Common myeloid progenitor, CD34-positive (primary cell): ENCODE data around the gene ITGA11.

Source experiments
- CTCF ChIA-PET: fragments of 350-600 bp; sonication (Branson Sonifier 250); formaldehyde crosslinking; loops from one replicate; lab custom pipeline; 2021; ENCODE audit warnings: antibody characterized with exemption; lab: Charles Lee
- POLR2A ChIA-PET: fragments of 350-600 bp; sonication (Branson Sonifier 250); formaldehyde crosslinking; loops from one replicate; lab custom pipeline; 2021; ENCODE audit warnings: antibody characterized with exemption; lab: Charles Lee
- DNase-seq, 3 donors: peaks; one replicate each; pipeline versions ENCODE4 v3.0.0 to v3.0.0-alpha.2; 2013
- H3K27ac ChIP-seq, 2 experiments: 1 replicate in 1 of 2; 2 replicates in 1 of 2; pipeline ENCODE4 v1.7.0; 2013; ENCODE audit warnings: inconsistent platforms in 2 of 2, low read length in 2 of 2, mild to moderate bottlenecking in 2 of 2, low read depth in 1 of 2, moderate library complexity in 1 of 2; ENCODE audit not compliant: severe bottlenecking in 2 of 2, insufficient read depth in 1 of 2, poor library complexity in 1 of 2
- H3K27me3 ChIP-seq, 5 experiments: replicated peaks in 2 of 5; 1 replicate in 3 of 5; 2 replicates in 2 of 5; pipeline versions ENCODE4 v1.6.1 to v1.7.0; 2013; ENCODE audit warnings: low read length in 4 of 5, mild to moderate bottlenecking in 2 of 5, moderate library complexity in 2 of 5, inconsistent platforms in 1 of 5; ENCODE audit not compliant: insufficient read depth in 5 of 5, control insufficient read depth in 4 of 5
- H3K36me3 ChIP-seq, 4 experiments: 1 replicate in 2 of 4; 2 replicates in 2 of 4; pipeline versions ENCODE4 v1.6.1 to v1.7.0; 2013; ENCODE audit warnings: low read length in 3 of 4, control low read depth in 1 of 4, mild to moderate bottlenecking in 1 of 4; ENCODE audit not compliant: control insufficient read depth in 4 of 4, insufficient read depth in 4 of 4
- H3K4me1 ChIP-seq, 4 experiments: 1 replicate in 3 of 4; 2 replicates in 1 of 4; pipeline versions ENCODE4 v1.6.1 to v1.7.1; 2013; ENCODE audit warnings: low read length in 3 of 4, mild to moderate bottlenecking in 3 of 4, control low read depth in 1 of 4, inconsistent platforms in 1 of 4, moderate library complexity in 1 of 4; ENCODE audit not compliant: control insufficient read depth in 4 of 4, insufficient read depth in 4 of 4; ENCODE audit errors: control extremely low read depth in 1 of 4
- H3K4me3 ChIP-seq, 7 experiments: 1 replicate in 4 of 7; 2 replicates in 3 of 7; pipeline versions ENCODE4 v1.5.1 to v1.7.0; 2013; ENCODE audit warnings: mild to moderate bottlenecking in 7 of 7, low read length in 6 of 7, moderate library complexity in 6 of 7, inconsistent platforms in 2 of 7, low read depth in 2 of 7, control low read depth in 1 of 7; ENCODE audit not compliant: insufficient read depth in 4 of 7, control insufficient read depth in 1 of 7; ENCODE audit errors: extremely low read depth in 1 of 7
- H3K9me3 ChIP-seq, 5 experiments: 1 replicate in 4 of 5; 2 replicates in 1 of 5; pipeline versions ENCODE4 v1.6.1 to v1.7.1; 2013; ENCODE audit warnings: low read length in 4 of 5, mild to moderate bottlenecking in 2 of 5, inconsistent platforms in 1 of 5, low read depth in 1 of 5, moderate library complexity in 1 of 5; ENCODE audit not compliant: control insufficient read depth in 4 of 5, insufficient read depth in 2 of 5; ENCODE audit errors: control extremely low read depth in 1 of 5
- WGBS: methylation state at CpG from one replicate; pipeline ENCODE4 v1.1.5; 2013; ENCODE audit not compliant: insufficient coverage; 5-methylcytosine and 5-hydroxymethylcytosine counted together

Gene ITGA11

GRCh38 chr15:68365140-68365745, 66.7 kb downstream of the ITGA11 start:
- H3K9me3 ChIP-seq, result no peaks in the 10 kb centered on the region
- CTCF ChIA-PET, result interaction anchor here (0.8 to 1.7 kb wide), 9 partner anchors 9 to 121 kb away, joined by 3 to 9 read pairs (median 3); no protein-coding TSS in a partner anchor
- peak overlapping the region in 1 of 7 experiments; percentile 37 for H3K4me3 ChIP-seq
- WGBS, result 29% methylated on average over 6 of the region's 7 CpGs
- H3K27ac ChIP-seq, result no peak overlapping the region
- POLR2A ChIA-PET, result interaction anchor here (0.6 to 1.3 kb wide), 3 partner anchors 13 to 98 kb away, joined by 3 to 4 read pairs (median 3); no protein-coding TSS in a partner anchor
- no peaks in the 10 kb centered on the region for H3K36me3 ChIP-seq
- no peaks in the 10 kb centered on the region for H3K27me3 ChIP-seq
- H3K4me1 ChIP-seq, result peaks cover 0 to 40% (median 30%) of the 10 kb centered on the region in 4 experiments
- DNase-seq, result peak; percentile 28 to 42 (median 40)

- Histone ChIP-seq H3K9me3 (no peaks in the 10 kb centered on the region), H3K4me3 (no peak overlapping the region), H3K4me1 (peaks cover 0 to 41% (median 30%) of the 10 kb centered on the region in 4 experiments), H3K36me3 (no peaks in the 10 kb centered on the region), H3K27me3 (no peaks in the 10 kb centered on the region), H3K27ac (no peak overlapping the region)
- POLR2A ChIA-PET, result no interaction called here
- 93% methylated on average over 11 of the region's 11 CpGs for WGBS
- DNase-seq, result no peak
- CTCF ChIA-PET, result interaction anchor here (0.7 to 1.7 kb wide), 8 partner anchors 10 to 121 kb away, joined by 3 to 9 read pairs (median 3); no protein-coding TSS in a partner anchor
Measured at GRCh38 chr15:68364660-68365035, 67.3 kb downstream of the ITGA11 start.

- CTCF ChIA-PET, result interaction anchor here (0.7 to 1.4 kb wide), 5 partner anchors 18 to 41 kb away, joined by 3 read pairs; no protein-coding TSS in a partner anchor
Measured at GRCh38 chr15:68364028-68364659, 67.8 kb downstream of the ITGA11 start.

DNA sequence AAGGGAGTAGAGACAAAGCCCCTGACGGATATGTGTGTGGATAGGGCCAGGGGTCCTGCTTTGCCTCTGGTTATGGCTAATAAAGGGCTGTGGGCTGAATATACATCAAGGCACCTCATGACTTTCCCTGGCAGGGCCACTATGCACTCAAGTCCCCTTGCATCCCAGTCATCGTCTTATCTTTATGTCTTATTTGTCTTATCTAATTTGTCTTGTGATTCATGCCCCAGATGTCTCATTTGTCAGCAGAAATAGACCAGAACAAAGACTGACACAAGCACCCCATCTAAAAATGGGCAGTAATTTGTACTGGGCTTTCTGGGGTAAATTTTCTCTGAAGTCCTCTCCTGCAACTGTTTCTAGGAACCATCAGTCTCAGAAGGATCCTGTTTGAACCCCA, 68.6 kb downstream of the ITGA11 start:
- Histone ChIP-seq H3K27me3 (no peaks in the 10 kb centered on the region), H3K4me1 (peaks cover 0 to 41% (median 30%) of the 10 kb centered on the region in 4 experiments), H3K36me3 (no peaks in the 10 kb centered on the region), H3K27ac (no peak overlapping the region), H3K4me3 (no peak overlapping the region), H3K9me3 (no peaks in the 10 kb centered on the region)
- no peak for DNase-seq
- CTCF ChIA-PET, result no interaction called here
- 100% methylated on average over 1 of the region's 2 CpGs for WGBS
- POLR2A ChIA-PET, result no interaction called here

More at GRCh38 chr15:68364028-68364659, 67.8 kb downstream of the ITGA11 start:
- Histone ChIP-seq H3K36me3 (no peaks in the 10 kb centered on the region), H3K4me1 (peaks cover 0 to 41% (median 30%) of the 10 kb centered on the region in 4 experiments), H3K27ac (no peak overlapping the region), H3K9me3 (no peaks in the 10 kb centered on the region), H3K4me3 (no peak overlapping the region), H3K27me3 (no peaks in the 10 kb centered on the region)
- POLR2A ChIA-PET, result no interaction called here
- 100% methylated on average over 1 of the region's 7 CpGs for WGBS
- DNase-seq, result no peak

DNA sequence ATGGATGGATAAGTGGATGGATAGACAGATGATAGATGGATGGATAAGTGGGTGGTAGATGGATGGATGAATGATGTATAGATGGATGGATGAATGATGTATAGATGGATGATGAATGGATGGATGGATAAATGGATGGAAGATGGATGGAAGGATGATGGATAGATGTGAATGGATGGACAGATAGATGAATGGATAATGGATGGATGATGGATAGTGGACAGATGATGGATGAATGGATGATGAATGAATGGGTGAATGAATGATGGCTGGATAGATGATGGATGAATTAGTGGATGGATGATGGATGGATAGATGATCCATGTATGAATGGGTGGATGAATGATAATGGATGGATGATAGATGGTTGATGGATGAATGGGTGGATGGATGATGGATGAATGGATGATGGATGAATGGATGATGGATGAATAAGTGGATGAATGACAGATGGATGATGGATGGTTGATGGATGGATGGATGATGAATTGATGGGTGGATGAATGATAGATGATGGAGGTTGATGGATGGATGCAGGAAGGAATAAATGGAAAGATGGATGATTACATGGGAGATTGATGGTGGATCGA, 69.3 kb downstream of the ITGA11 start:
- H3K9me3 ChIP-seq, result no peaks in the 10 kb centered on the region
- no peak overlapping the region for H3K27ac ChIP-seq
- 100% methylated on average over 1 of the region's 1 CpG for WGBS
- H3K4me1 ChIP-seq, result peaks cover 0 to 41% (median 30%) of the 10 kb centered on the region in 4 experiments
- H3K27me3 ChIP-seq, result no peaks in the 10 kb centered on the region
- POLR2A ChIA-PET, result no interaction called here
- DNase-seq, result no peak
- H3K36me3 ChIP-seq, result no peaks in the 10 kb centered on the region
- no peak overlapping the region for H3K4me3 ChIP-seq
- CTCF ChIA-PET, result interaction anchor here (1.0 kb wide), 1 partner anchor 56 kb away, joined by 3 read pairs; no protein-coding TSS in a partner anchor

DNA sequence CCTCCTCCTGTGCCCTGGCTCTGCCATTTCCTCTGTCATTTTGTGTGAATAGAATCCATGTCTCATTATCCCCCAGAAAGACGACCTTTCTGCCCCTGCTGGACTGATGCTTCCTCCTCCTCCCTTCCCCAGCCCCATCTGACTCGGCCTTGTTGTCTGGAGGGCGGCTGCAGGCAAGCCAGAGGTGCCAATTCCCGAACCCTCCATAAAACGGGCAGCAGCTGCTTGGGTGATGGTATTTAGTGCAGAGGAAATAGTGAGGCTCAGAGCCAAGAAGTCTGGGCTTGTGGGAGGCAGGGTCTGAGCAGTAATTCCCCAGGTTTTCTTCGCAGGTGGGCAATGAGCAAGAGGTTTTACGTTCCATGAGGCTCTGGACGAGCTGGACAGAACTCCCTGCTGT, 71.2 kb downstream of the ITGA11 start:
- Histone ChIP-seq H3K27ac (no peak overlapping the region), H3K4me1 (peaks cover 0 to 31% (median 19%) of the 10 kb centered on the region in 4 experiments), H3K36me3 (no peaks in the 10 kb centered on the region), H3K27me3 (no peaks in the 10 kb centered on the region), H3K9me3 (peaks cover 0 to 7% (median 0%) of the 10 kb centered on the region in 5 experiments), H3K4me3 (peak overlapping the region in 1 of 7 experiments; percentile 22)
- no peak for DNase-seq
- CTCF ChIA-PET, result interaction anchor here (1.0 to 1.8 kb wide), 3 partner anchors 10 to 22 kb away, joined by 3 to 4 read pairs (median 3); no protein-coding TSS in a partner anchor
- WGBS, result 86% methylated on average over 3 of the region's 8 CpGs
- POLR2A ChIA-PET, result no interaction called here
